Fibroblast of skin of right quadriceps (primary cell): ENCODE results near the gene BST1.

Experiments used
- DNase-seq: peaks from one replicate; pipeline ENCODE4 v3.0.0-alpha.2; 2013

Gene BST1

GRCh38 chr4:15702941-15703403 is at the start of gene BST1:
Gene BST1 (plus strand): TSS chr4:15703065. CDS start chr4:15703145, 80 bp downstream.
- DNase-seq: peak; percentile 62

- DNase-seq: no peak
Measured at GRCh38 chr4:15653420-15653819, 49.4 kb upstream of the BST1 start.

- peak; percentile 60 for DNase-seq
Measured at GRCh38 chr4:15653864-15654592, 48.8 kb upstream of the BST1 start.

- peak; percentile 41 for DNase-seq
Measured at GRCh38 chr4:15654593-15655222, 48.2 kb upstream of the BST1 start.

DNA sequence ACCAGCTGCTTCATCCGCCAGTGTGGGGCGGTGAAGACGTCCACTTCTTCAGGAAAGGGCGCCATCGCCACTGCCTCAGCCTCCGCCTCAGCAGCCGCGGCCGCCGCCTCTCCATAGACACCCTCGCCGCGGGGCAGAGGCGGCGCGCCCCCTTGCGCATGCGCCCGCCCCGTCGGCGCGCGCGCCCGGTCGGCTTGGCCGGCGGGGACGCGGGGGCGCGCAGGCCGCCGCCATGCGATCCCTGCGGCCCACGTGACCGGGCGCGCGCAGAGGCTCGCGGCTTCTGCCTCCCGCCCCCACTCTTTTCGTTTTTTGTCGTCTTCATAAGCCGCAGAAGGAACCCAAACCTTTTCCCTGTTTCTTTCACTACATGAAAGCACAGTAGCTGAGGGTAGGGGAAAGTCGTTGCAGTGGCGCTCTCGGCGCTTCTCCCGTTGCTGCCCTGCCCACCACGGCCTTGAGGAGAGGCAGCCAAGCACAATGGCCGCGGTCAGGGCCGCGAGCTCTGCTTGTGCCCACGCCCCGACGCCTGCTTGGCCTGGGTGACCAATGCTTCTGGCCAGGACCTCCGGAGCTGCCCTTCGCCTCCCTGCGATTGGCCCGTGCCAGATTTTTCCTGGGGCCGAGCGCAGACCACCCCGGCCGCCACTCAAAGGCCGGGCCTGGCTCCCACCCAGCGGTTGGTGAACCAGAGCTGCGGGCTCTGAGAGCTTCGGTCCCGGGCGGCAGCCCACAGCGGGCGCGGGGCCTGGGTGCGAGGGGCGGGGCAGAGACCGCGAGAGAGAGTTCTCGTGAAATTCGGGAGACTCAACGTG is 47.4 kb upstream of the BST1 start, which contains the start of gene FBXL5:
Gene FBXL5, minus strand, starts transcription at position 135 of the 815 bp plus-strand sequence. Its CDS starts 70 bp downstream, at position 65.
- DNase-seq: peak; percentile 90

- no peak for DNase-seq
Measured at GRCh38 chr4:15656038-15656470, 46.8 kb upstream of the BST1 start.

DNA sequence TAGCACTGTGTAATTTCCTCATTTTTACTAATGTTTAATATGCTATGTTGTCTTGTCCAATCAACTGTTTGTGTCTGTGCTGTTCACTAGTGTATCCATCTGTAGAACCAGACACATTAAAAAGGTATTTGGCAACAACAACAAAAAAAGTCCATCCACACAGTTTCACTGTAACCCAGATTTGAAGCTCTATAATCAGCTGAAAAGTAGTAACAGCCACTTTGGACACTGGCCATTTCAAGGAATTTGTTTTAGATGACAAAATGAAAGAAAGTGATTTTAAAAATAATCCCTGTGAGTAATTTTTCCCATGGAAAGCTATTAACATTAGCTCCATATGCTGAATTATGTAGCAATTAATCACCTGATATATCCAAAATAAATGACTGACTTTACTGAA is 45.5 kb upstream of the BST1 start:
- DNase-seq: no peak

DNA sequence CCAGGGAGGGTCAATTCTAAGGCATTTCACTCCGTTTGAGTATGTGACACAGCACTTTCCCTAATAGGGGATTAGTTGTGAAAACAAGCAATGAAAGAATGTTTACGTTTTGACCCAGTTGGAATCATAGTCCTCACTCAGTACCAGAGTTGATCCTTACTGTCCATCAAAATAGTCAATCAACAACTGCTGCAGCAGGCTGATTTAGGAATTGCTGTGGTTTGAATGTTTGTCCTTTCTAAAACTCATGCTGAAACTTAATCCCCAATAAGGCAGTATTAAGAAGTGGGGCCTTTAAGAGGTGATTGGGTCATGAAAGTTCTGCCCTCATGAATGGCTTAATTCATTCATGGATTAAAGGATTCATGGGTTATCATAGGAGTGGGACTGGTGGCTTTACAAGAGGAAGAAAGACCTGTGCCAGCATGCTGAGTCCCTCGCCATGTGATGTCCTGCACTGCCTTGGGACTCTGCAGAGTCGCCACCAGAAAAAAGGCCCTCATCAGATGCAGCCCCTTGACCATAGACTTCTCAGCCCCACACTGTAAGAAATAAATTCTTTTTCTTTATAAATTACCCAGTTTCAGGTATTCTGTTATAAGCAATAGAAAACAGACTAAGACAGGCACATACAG is 44.6 kb upstream of the BST1 start:
- DNase-seq: no peak

- no peak for DNase-seq
Measured at GRCh38 chr4:15658781-15659180, 44.1 kb upstream of the BST1 start.

- peak; percentile 66 for DNase-seq
Measured at GRCh38 chr4:15659768-15660570, 42.9 kb upstream of the BST1 start.

- no peak for DNase-seq
Measured at GRCh38 chr4:15665753-15666365, 37.0 kb upstream of the BST1 start.

- no peak for DNase-seq
Measured at GRCh38 chr4:15667006-15667405, 35.9 kb upstream of the BST1 start.

GRCh38 chr4:15668566-15669435 is 34.1 kb upstream of the BST1 start:
- DNase-seq: no peak

DNA sequence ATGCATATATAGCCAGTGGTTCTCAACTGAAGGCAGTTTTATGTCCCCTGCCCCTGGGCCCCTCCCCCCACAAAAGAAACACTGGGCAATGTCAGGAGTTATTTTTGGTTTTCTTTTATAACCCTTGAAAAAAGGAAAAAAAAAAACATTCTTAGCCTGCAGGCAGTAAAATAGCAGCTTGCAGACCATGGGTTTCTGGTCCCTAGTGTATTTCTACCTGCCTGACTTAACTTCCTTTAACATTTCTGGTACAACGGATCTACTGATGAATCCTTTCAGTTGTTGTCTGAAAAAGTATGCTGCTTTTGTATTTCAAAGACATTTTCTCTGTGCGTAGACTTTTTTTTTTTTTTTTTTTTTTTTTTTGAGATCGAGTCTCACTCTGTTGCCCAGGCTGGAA is 32.3 kb upstream of the BST1 start:
- no peak for DNase-seq

DNA sequence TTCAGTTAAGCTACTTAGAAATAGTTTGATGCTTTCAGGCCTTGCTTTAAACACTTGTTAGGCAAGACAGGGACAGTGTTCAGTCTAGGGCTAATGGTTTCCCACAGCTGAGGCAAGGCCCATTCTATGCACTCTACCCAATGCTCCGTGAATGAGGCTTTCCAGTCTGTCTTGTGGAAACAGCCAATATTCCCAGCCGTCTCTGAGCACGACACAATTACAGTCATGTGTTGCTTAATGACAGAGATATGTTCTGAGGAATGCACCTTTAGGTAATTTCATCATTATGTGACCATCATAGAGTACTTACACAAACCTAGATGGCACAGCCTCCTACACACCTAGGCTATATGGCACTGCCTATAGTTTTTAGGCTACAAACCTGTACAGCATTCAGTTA is 30.8 kb upstream of the BST1 start:
- DNase-seq: no peak

DNA sequence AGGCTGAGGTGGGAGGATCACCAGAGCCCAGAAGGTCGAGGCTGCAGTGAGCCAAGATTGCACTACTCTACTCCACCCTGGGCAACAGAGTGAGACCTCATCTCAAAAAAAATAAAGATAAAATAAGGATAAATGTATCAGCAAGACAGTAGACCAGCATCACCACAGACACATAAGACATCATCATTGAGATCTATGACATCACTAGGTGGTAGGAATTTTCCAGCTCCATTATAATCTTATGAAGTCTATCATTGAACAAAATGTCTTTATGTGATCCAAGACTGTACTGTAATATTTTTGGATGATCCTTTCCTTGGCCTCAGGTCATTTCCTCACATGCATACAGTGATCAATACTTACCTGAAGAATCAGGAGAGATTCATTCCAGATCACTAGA is 29.5 kb upstream of the BST1 start:
- no peak for DNase-seq

DNA sequence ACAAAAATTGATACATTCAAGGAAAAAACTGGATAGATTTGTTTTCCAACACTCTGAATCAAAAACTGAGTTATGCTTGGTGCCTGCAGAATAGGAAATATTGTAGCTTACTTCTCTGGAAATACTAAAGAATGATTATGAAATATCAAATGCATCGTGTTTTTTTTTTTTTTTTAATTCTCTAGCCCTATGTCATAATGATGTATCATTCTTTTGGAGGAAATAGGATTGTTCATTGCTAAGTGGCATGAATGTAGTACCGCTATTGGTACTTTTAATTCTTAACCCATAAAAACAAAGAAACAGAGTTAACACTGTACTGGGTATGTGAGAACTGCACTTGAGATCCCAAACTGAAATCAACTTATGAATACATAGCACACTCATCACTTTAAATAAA is 28.8 kb upstream of the BST1 start:
- no peak for DNase-seq

GRCh38 chr4:15674926-15675325 is 27.9 kb upstream of the BST1 start:
- DNase-seq: no peak

GRCh38 chr4:15675356-15675755 is 27.5 kb upstream of the BST1 start:
- DNase-seq: no peak

- no peak for DNase-seq
Measured at GRCh38 chr4:15676039-15676438, 26.8 kb upstream of the BST1 start.

DNA sequence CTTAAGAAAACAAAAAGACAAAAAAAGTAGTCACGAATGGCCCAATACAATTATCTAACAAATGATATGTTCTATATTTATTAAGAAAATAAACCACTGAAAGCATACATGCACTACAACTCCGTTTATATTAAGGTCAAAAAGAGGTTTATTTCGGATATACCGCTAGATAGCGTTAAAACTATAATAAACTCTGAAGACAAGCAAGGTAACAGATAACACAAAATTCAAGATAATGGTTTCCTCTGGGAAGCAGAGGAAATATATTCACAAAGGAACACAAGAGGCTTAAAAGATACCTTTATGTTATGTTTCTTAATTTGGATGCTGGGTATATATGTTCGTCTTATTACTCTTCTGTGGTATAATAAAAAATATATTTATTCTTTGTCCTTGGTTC is 26.0 kb upstream of the BST1 start:
- DNase-seq: no peak
